Measurements from ENCODE around the gene RESP18. TPM values are rescaled to one million over a fixed set of nuclear protein-coding genes. Genes with fewer than 3 reads are reported as not detected.
"Not testable (repeated sequence)": the region's sequence is repeated elsewhere in the genome, so short reads cannot be mapped to it uniquely, and the experiment has no call there.

Gene RESP18
- polyA plus RNA-seq, 1 donor from 2014 or later: not detected

- H4K20me1 ChIP-seq (ENCODE audit: insufficient read depth): no peaks in the 10 kb centered on the region
- no peak overlapping the region for H3K4me3 ChIP-seq (ENCODE audit: low read length)
- H2AFZ ChIP-seq (ENCODE audit: low read depth, low read length): no peak overlapping the region
- peaks cover 4% of the 10 kb centered on the region for H3K27me3 ChIP-seq (ENCODE audit: insufficient read depth, low read depth, low read length)
- H3K9me3 ChIP-seq (ENCODE audit: low read length): no peaks in the 10 kb centered on the region
- TF ChIP-seq MXI1 (conservative IDR thresholded peaks at IDR 0.05; ENCODE audit: poor library complexity, severe bottlenecking): no peak
- TF ChIP-seq EZH2 (IDR thresholded peaks at IDR 0.05; ENCODE audit: borderline replicate concordance, insufficient read depth, low read length, poor library complexity, severe bottlenecking): no peak
- TF ChIP-seq EP300 (conservative IDR thresholded peaks at IDR 0.05; ENCODE audit: poor library complexity, severe bottlenecking): no peak
- no peak for TF ChIP-seq REST (IDR thresholded peaks at IDR 0.05; ENCODE audit: borderline replicate concordance)
- TF ChIP-seq TAF1 (IDR thresholded peaks at IDR 0.05; ENCODE audit: low read depth): no peak
- no peak for TF ChIP-seq RAD21 (conservative IDR thresholded peaks at IDR 0.05)
- TF ChIP-seq SMC3 (conservative IDR thresholded peaks at IDR 0.05; ENCODE audit: poor library complexity): no peak
- no peak for TF ChIP-seq POLR2AphosphoS5 (IDR thresholded peaks at IDR 0.05)
- TF ChIP-seq CTCF (IDR thresholded peaks at IDR 0.05; ENCODE audit: poor library complexity, severe bottlenecking): no peak
- no peak overlapping the region for H3K27ac ChIP-seq (ENCODE audit: low read length)
- no peaks in the 10 kb centered on the region for H3K79me2 ChIP-seq (replicated peaks; ENCODE audit: insufficient read depth, low read length)
- H3K9me2 ChIP-seq (ENCODE audit: insufficient read depth, low read length): no peaks in the 10 kb centered on the region
- H3F3A ChIP-seq (ENCODE audit: insufficient read depth, low read length, poor library complexity, severe bottlenecking): no peaks in the 10 kb centered on the region
- H3K9ac ChIP-seq (ENCODE audit: low read length): no peak overlapping the region
- no peak overlapping the region for H3K4me2 ChIP-seq (ENCODE audit: low read length)
- no peaks in the 10 kb centered on the region for H3K36me3 ChIP-seq (ENCODE audit: insufficient read depth, low read length)
Observed at GRCh38 chr2:219323434-219323833, 9.1 kb downstream of the RESP18 start.

- peaks cover 6% of the 10 kb centered on the region for H3K27me3 ChIP-seq (ENCODE audit: insufficient read depth, low read depth, low read length)
- H3K79me2 ChIP-seq (replicated peaks; ENCODE audit: insufficient read depth, low read length): no peaks in the 10 kb centered on the region
- no peak overlapping the region for H3K4me3 ChIP-seq (ENCODE audit: low read length)
- no peak for TF ChIP-seq RAD21 (conservative IDR thresholded peaks at IDR 0.05)
- TF ChIP-seq SMC3 (conservative IDR thresholded peaks at IDR 0.05; ENCODE audit: poor library complexity): no peak
- no peak for TF ChIP-seq POLR2AphosphoS5 (IDR thresholded peaks at IDR 0.05)
- TF ChIP-seq CTCF (IDR thresholded peaks at IDR 0.05; ENCODE audit: poor library complexity, severe bottlenecking): no peak
- no peak for TF ChIP-seq EZH2 (IDR thresholded peaks at IDR 0.05; ENCODE audit: borderline replicate concordance, insufficient read depth, low read length, poor library complexity, severe bottlenecking)
- no peak for TF ChIP-seq MXI1 (conservative IDR thresholded peaks at IDR 0.05; ENCODE audit: poor library complexity, severe bottlenecking)
- TF ChIP-seq TAF1 (IDR thresholded peaks at IDR 0.05; ENCODE audit: low read depth): no peak
- no peak for TF ChIP-seq REST (IDR thresholded peaks at IDR 0.05; ENCODE audit: borderline replicate concordance)
- TF ChIP-seq EP300 (conservative IDR thresholded peaks at IDR 0.05; ENCODE audit: poor library complexity, severe bottlenecking): no peak
- no peaks in the 10 kb centered on the region for H3F3A ChIP-seq (ENCODE audit: insufficient read depth, low read length, poor library complexity, severe bottlenecking)
- H2AFZ ChIP-seq (ENCODE audit: low read depth, low read length): no peak overlapping the region
- no peak overlapping the region for H3K9ac ChIP-seq (ENCODE audit: low read length)
- no peaks in the 10 kb centered on the region for H4K20me1 ChIP-seq (ENCODE audit: insufficient read depth)
- no peak overlapping the region for H3K27ac ChIP-seq (ENCODE audit: low read length)
- H3K9me3 ChIP-seq (ENCODE audit: low read length): no peaks in the 10 kb centered on the region
- no peaks in the 10 kb centered on the region for H3K9me2 ChIP-seq (ENCODE audit: insufficient read depth, low read length)
- H3K4me2 ChIP-seq (ENCODE audit: low read length): no peak overlapping the region
- H3K36me3 ChIP-seq (ENCODE audit: insufficient read depth, low read length): no peaks in the 10 kb centered on the region
Observed at GRCh38 chr2:219314804-219315468, 17.6 kb downstream of the RESP18 start.

- not testable (repeated sequence) for H4K20me1 ChIP-seq (ENCODE audit: insufficient read depth); H3K36me3 ChIP-seq (ENCODE audit: insufficient read depth, low read length); H3K4me2 ChIP-seq (ENCODE audit: low read length); H3F3A ChIP-seq (ENCODE audit: insufficient read depth, low read length, poor library complexity, severe bottlenecking); H3K79me2 ChIP-seq (replicated peaks; ENCODE audit: insufficient read depth, low read length); H3K4me3 ChIP-seq (ENCODE audit: low read length); H3K9me2 ChIP-seq (ENCODE audit: insufficient read depth, low read length); H3K9me3 ChIP-seq (ENCODE audit: low read length); H3K27ac ChIP-seq (ENCODE audit: low read length); H3K27me3 ChIP-seq (ENCODE audit: insufficient read depth, low read depth, low read length); H2AFZ ChIP-seq (ENCODE audit: low read depth, low read length); H3K9ac ChIP-seq (ENCODE audit: low read length)
Observed at GRCh38 chr2:219312683-219313263, 19.8 kb downstream of the RESP18 start.
